ENCODE data around the gene THAP2.

THAP2 gene

DNA sequence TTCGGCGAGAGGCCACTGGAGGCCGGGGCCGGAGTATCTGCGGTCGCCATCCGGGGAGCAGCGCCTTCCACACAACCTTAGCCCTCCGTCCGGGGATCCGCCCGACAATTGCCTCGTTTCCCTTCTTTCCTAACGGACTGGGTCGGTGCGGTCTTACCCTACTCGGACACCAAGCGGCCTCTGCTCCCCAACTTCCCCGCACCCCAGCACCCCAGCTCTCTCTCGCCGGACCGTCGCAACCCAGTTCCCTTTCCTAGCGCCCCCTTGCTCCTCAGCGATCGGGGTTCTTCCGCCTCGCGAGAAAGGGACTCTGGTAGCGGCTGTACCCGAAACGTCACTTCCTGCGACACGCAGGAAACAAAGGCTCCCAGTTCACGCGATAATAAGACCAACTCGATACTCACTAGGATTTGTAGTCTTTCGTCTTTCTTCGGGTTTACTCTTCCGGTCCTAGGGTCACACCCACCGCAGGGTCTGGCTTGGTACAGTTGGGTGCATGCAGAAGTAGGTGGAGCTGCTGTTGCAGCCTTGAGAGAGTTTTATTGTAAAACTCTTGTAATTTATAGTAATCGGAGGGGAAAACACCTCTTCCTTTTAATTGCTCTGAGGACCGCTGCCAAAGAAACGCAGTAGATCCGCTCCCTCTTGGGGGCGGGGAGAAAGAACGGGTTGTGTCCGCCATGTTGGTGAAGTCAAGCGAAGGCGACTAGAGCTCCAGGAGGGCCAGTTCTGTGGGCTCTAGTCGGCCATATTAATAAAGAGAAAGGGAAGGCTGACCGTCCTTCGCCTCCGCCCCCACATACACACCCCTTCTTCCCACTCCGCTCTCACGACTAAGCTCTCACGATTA is at the start of gene THAP2, which contains the start of gene ZFC3H1:
THAP2 (plus strand) TSS at position 741 of the 850 bp plus-strand sequence. CDS start 209 bp downstream, outside the sequence.
ZFC3H1 (minus strand) TSS at position 288 of the 850 bp plus-strand sequence; CDS start at position 50, 238 bp downstream.
- DNase-seq (ENCODE audit: low read depth), result peak; percentile 99
- in situ Hi-C loops (cut with HindIII; ENCODE audit: low sequenced_read_pairs), result loop anchor here (5.0 kb wide), 1 partner anchor 41 kb away; no protein-coding TSS in a partner anchor
- peak within 1 kb of the TSS; percentile 73 for H3K4me3 ChIP-seq (ENCODE audit: low read depth, low read length)
- TF ChIP-seq, protein P1, sequence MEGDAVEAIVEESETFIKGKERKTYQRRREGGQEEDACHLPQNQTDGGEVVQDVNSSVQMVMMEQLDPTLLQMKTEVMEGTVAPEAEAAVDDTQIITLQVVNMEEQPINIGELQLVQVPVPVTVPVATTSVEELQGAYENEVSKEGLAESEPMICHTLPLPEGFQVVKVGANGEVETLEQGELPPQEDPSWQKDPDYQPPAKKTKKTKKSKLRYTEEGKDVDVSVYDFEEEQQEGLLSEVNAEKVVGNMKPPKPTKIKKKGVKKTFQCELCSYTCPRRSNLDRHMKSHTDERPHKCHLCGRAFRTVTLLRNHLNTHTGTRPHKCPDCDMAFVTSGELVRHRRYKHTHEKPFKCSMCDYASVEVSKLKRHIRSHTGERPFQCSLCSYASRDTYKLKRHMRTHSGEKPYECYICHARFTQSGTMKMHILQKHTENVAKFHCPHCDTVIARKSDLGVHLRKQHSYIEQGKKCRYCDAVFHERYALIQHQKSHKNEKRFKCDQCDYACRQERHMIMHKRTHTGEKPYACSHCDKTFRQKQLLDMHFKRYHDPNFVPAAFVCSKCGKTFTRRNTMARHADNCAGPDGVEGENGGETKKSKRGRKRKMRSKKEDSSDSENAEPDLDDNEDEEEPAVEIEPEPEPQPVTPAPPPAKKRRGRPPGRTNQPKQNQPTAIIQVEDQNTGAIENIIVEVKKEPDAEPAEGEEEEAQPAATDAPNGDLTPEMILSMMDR (IDR thresholded peaks at IDR 0.05; ENCODE audit: low read depth, low read length, missing control alignments), result peak; percentile 45

DNA sequence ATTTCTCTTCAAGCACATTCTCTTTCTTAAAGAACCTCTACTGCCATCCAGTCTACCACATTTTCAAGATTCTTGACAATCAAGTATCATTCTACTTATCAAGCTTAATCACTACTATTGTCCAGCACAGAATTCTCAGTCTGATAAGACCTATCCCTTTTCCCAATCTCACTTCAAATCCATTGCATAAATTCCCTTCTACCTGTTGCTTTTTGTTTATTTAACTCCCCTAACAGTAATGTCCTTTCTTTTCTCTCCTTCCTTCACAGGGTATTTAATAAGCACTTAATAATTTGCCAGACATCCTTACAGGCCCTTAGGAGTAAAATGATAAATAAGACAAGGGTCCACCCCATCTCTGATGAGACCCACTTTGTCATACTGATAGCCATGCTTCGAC is 42.2 kb upstream of the THAP2 start:
- TF ChIP-seq, protein P1 (IDR thresholded peaks at IDR 0.05; ENCODE audit: low read depth, low read length, missing control alignments), result no peak
- in situ Hi-C loops (cut with HindIII; ENCODE audit: low sequenced_read_pairs), result loop anchor here (5.0 kb wide), 2 partner anchors 40 to 95 kb away; partner anchors contain the start of genes THAP2 and ZFC3H1
- no peak overlapping the region for H3K4me3 ChIP-seq (ENCODE audit: low read depth, low read length)
- no peak for DNase-seq (ENCODE audit: low read depth)

DNA sequence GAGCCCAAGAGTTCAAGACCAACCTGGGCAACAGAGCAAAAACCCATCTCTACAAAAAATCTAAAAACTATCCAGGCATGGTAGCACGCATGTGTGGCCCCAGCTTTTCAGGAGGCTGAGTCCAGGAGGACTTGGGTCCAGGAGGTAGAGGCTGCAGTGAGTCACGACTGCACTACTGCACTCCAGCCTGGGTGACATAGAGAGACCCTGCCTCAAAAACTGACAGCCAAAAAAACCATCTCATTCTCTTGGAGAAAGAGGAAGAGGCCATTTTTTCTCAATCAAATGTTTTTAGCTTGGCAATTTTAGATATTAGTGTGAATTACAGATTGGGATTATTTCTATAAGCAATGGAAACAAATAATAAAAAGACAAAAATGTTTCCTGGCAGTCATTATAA is 38.6 kb upstream of the THAP2 start:
- TF ChIP-seq, protein P1 (IDR thresholded peaks at IDR 0.05; ENCODE audit: low read depth, low read length, missing control alignments), result no peak
- no peak overlapping the region for H3K4me3 ChIP-seq (ENCODE audit: low read depth, low read length)
- no peak for DNase-seq (ENCODE audit: low read depth)
- in situ Hi-C loops (cut with HindIII; ENCODE audit: low sequenced_read_pairs), result no loop called here

DNA sequence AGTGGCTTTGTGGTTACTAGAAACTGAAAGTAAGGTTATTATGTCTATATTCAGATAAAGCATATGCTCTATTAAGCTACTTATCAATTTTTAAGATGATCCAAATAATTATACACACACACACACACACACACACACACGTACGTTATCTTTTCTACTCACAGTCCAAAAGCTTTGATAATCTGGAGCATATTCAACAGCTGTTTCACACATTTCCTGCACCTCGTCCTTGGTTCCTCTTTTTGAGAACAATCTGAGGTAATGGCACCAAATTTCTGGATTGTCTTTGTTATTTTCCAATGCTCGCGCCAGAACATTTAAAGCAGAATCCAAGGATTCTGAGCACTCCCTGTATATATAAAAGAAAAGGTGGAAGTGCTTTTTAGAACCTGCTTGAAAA is 38.0 kb upstream of the THAP2 start:
- H3K4me3 ChIP-seq (ENCODE audit: low read depth, low read length), result no peak overlapping the region
- DNase-seq (ENCODE audit: low read depth), result no peak
- TF ChIP-seq, protein P1 (IDR thresholded peaks at IDR 0.05; ENCODE audit: low read depth, low read length, missing control alignments), result no peak
- in situ Hi-C loops (cut with HindIII; ENCODE audit: low sequenced_read_pairs), result no loop called here

DNA sequence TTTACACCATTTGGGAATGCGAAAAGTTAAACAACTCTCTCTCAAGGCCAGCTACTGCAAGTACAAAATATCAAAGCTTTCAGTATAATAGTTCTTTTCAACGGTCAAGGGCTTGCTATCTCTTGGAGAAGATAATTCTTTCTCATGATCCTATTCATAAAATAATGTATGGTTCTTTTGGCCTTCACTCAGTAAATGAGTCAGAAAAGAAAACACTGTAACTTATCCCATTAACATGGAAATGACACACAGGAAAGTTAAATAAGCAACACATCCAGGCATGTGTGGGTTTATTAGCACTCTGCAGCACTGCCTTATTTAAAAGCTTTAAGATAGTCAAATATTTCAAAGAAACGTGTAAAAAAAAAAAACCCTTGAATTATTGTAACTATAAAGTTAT is 37.3 kb upstream of the THAP2 start:
- no peak overlapping the region for H3K4me3 ChIP-seq (ENCODE audit: low read depth, low read length)
- no peak for DNase-seq (ENCODE audit: low read depth)
- in situ Hi-C loops (cut with HindIII; ENCODE audit: low sequenced_read_pairs), result no loop called here
- TF ChIP-seq, protein P1 (IDR thresholded peaks at IDR 0.05; ENCODE audit: low read depth, low read length, missing control alignments), result no peak

DNA sequence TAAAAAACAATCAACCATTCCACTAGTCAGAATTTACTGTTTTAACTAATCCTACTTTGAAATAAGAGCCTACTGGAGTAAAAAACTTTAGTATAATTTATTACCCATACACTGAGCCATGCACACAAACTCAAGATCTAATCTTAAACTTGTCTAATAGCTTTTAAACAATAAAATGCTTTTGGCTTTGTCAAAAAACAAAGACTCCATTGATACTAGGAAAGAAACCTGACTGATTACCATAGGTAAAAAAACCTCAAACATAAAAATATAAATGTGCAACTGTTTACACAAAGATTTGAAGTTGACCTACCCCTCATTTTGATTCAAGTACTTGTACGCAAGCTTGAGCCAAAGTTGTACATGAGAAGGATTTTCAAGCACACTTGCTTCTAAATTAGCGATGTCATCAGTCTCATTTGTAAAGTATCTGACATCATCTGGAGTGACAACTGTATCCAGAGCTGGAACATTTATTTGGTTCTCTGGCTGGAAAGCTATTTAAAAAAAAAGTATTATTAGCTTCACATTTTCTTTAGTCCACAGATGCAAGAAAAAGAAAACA is 36.6 kb upstream of the THAP2 start:
- TF ChIP-seq, protein P1 (IDR thresholded peaks at IDR 0.05; ENCODE audit: low read depth, low read length, missing control alignments), result no peak
- no peak for DNase-seq (ENCODE audit: low read depth)
- no peak overlapping the region for H3K4me3 ChIP-seq (ENCODE audit: low read depth, low read length)
- in situ Hi-C loops (cut with HindIII; ENCODE audit: low sequenced_read_pairs), result no loop called here
